NCI-H146 treated with DMSO at 0.1 percent for 48 hours (cell line): ENCODE results near the gene SMARCD2.

ENCODE experiments used
- DNase-seq: peaks from one replicate; lab custom pipeline; 2025; ENCODE audit not compliant: unreplicated experiment; lab: John Stamatoyannopoulos, UW

SMARCD2 gene

DNA sequence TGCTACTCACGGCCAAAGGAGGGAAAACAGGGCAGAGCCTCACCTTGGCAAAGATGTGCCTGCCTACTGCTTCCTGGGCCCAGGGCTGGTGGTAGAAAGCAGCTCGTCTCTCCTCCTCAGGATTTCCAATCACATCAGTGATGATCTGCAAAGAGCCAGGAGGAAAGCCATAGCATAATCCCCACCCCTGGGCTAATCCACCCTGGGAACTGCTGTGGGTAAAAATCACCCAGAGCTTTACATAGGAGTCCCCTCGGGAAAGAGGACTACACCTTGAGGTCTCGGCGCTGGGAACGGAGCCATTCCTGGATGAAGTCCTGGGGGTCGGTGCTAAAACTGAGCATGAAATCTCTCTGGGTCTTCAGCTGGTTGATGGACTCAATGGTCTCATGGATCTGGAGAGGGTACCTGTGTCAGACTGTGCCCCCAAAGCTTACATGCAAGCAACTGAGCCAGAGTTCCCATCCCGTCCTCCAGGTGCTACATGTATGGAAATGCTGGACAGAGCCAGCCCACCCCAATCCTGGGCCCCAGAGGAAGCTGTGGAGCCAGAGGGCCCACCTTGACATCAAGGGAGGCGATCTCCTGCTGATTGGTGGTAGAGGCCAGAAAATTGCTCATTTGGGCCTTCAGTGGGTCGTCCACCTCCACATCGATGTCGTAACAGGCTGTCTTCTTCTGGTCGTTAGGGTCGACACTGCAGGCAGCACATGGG lies 9.3 kb downstream of the SMARCD2 start:
- DNase-seq, result no peak

GRCh38 chr17:63832455-63832854 lies 10.0 kb downstream of the SMARCD2 start:
- DNase-seq, result no peak

DNA sequence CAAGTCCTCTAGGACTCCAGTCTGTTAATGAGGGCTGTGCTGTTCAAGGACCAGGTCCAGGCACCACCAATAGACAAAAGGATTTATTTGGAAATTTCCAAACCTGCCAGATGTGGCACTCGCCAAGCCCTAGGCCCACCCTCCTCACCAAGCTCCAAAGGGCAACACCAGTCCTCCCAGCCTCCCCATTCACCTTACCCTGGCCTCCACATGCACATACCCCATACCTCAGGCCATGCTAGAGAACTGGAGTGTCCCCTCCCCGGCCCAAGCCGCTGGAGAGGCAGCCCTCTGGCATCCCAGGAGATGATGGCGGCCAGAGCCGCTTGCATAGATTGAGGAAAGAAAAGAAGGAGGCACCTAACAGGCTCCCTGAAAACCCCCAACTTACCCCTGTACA lies 10.5 kb downstream of the SMARCD2 start:
- DNase-seq, result no peak

DNA sequence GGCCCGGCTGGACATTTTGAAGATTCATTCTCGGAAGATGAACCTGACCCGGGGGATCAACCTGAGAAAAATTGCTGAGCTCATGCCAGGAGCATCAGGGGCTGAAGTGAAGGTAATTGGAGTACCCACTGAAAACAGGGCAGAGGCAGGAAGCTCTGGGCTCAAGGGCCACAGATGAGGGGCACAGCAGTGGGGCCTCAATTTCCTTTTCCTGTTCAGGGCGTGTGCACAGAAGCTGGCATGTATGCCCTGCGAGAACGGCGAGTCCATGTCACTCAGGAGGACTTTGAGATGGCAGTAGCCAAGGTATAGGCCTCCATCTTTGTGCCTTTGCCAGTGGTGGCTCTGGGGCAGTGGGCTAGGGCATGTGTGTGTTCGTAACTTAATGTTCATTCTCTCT lies 11.0 kb downstream of the SMARCD2 start:
- DNase-seq, result no peak

DNA sequence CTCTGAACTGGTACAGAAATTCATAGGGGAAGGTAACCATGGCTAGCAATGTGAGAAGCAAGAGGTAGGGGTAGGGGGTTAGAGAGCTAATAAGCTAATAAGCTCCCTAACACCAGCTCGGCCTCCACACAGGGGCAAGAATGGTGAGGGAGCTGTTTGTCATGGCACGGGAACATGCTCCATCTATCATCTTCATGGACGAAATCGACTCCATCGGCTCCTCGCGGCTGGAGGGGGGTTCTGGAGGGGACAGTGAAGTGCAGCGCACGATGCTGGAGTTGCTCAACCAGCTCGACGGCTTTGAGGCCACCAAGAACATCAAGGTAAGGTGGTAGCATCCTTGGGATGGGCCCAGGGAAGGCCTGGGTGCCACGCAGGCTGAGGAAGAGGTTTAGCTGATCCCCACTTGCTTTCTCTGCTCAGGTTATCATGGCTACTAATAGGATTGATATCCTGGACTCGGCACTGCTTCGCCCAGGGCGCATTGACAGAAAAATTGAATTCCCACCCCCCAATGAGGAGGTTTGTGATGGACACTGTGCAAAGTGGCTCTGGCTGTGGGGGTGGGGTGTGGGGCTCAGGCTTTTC lies 11.5 kb downstream of the SMARCD2 start:
- DNase-seq, result no peak

DNA sequence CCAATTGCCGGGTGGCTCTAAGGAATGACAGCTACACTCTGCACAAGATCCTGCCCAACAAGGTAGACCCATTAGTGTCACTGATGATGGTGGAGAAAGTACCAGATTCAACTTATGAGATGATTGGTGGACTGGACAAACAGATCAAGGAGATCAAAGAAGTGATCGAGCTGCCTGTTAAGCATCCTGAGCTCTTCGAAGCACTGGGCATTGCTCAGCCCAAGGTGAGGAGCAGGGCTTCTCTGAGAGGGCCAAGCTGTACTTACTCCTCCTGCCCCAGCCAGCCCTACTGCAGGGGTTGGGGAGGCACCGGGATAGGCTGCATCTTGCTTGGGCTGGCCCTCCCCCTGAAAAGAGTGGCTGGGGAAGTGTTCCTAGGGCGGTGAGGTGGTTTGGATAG lies 12.2 kb downstream of the SMARCD2 start:
- no peak for DNase-seq

DNA sequence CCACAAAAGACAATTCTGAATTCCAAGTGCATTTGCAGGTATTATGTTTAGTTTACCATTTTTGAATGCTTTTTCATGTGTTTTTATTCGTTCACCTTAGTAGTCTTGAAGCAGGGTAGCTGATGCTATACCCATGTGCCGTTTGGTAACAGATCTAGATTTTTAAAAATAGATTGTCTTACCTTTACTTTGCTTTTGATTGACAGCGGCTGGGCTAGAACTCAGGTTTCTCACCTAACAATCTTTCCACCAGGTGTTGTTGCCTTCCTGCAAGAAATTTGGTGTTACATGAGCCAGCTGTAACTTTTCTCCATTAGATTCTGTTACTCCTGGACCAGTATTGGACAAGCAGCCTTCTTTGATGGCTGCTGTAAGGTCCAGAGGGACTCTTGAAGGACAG lies 13.5 kb downstream of the SMARCD2 start:
- DNase-seq, result no peak

- DNase-seq, result no peak
These were observed 14.7 kb downstream of the SMARCD2 start for GRCh38 chr17:63827801-63828221.

DNA sequence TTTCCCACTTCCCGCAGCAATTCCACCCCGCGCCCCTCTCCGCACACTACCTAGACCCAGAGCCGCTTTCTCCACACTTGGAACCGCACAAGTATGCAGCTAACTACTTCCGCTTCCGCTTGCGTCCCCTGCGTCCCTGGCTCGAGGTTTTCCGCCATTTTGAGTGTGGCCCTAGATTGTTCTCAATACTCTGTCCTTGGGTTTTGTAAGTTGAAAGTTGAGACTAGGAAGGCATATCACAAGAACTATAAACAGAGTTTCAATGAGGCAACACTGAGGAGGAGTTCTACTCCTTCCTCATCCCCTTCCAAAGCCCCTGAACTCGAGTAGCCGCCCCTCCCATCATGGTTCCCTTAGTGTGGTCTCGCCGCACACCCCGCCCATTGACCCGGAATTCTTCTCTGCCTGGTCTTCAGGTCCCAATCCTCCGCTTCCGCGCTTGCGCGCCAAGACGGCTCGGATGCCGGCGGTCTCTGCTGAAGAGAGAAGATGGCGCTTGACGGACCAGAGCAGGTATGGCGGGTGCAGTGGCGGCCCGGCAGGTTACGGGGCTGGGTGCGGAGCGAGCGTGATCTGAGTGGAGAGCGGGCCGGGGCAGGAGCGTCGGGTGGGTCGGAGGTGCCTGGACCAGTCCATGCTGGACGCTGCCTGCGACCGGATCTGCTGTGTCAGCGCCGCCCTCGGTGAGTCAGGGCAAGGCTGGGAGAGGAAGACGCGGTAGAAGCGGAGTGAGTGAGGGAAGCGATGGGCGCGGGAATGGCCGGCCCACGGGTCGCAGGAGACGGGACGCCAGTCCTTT lies 15.3 kb downstream of the SMARCD2 start, which contains the start of the genes FTSJ3 and PSMC5:
Gene FTSJ3, minus strand, starts transcription at position 662 of the 799 bp plus-strand sequence. CDS start 761 bp downstream, outside the sequence.
Gene PSMC5, plus strand, starts transcription at position 430 of the 799 bp plus-strand sequence. Its CDS starts 60 bp downstream, at position 490.
- DNase-seq, result peak; percentile 95

DNA sequence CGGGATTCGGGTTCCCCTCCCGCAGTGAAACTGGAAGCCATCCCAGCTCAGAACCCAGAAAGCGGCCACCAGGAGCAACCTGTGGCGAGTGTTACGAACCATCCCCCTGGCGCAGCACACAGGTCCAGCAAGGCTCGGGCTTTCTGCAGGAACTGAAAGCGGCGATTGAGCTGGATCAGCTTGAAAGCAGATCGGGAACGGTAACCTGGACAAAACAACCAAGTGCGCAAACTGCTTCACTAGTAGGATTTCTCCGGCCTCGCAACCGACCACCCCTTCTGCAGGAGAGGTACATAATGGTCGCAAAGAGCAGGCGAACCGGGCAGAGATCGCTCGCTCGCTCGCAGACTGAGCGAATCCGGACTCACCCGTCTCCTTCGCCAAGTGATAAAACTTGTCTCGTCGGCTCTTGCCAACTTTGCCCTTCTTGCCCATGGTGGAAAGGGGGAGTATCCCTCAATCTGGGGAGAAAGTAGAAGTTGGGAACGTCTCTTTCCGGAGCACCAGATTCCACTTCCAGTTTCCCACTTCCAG lies 15.9 kb downstream of the SMARCD2 start:
- peak; percentile 3 for DNase-seq

GRCh38 chr17:63824362-63824761 lies 18.1 kb downstream of the SMARCD2 start:
- no peak for DNase-seq

- DNase-seq, result no peak
These were observed 18.7 kb downstream of the SMARCD2 start for GRCh38 chr17:63823659-63824331.

GRCh38 chr17:63822537-63822936 lies 19.9 kb downstream of the SMARCD2 start:
- no peak for DNase-seq

GRCh38 chr17:63821804-63822203 lies 20.7 kb downstream of the SMARCD2 start:
- no peak for DNase-seq

GRCh38 chr17:63820963-63821561 lies 21.4 kb downstream of the SMARCD2 start:
- DNase-seq, result no peak

- DNase-seq, result no peak
These were observed 22.6 kb downstream of the SMARCD2 start for GRCh38 chr17:63819585-63820537.

- no peak for DNase-seq
These were observed 23.4 kb downstream of the SMARCD2 start for GRCh38 chr17:63819131-63819530.

GRCh38 chr17:63817736-63818385 lies 24.6 kb downstream of the SMARCD2 start:
- DNase-seq, result no peak

GRCh38 chr17:63816669-63817068 lies 25.8 kb downstream of the SMARCD2 start:
- no peak for DNase-seq
